Measurements from ENCODE around the gene ERICH2.
A peak's percentile ranks its signal among the peaks of the same experiment; 100 is the strongest.

ERICH2 gene

GRCh38 chr2:170812710-170813600 lies 42.8 kb downstream of the ERICH2 start:
- Histone ChIP-seq H3K4me2 (no peak overlapping the region), H3K4me3 (IDR thresholded peaks at IDR 0.05; ENCODE audit: insufficient read depth, low read depth, low read length) (no peak overlapping the region), H3K79me2 (ENCODE audit: insufficient read depth, low read depth) (no peaks in the 10 kb centered on the region), H3K27me3 (ENCODE audit: insufficient read depth, low read depth) (peaks cover 11% of the 10 kb centered on the region), H3K9ac (no peak overlapping the region), H2AFZ (ENCODE audit: low read depth) (no peak overlapping the region), H4K20me1 (ENCODE audit: insufficient read depth) (no peaks in the 10 kb centered on the region), H3K36me3 (ENCODE audit: insufficient read depth) (no peaks in the 10 kb centered on the region), H3K4me1 (ENCODE audit: low read depth, poor library complexity, severe bottlenecking) (peaks cover 4% of the 10 kb centered on the region), H3K27ac (no peak overlapping the region)
- TF ChIP-seq, protein P1, sequence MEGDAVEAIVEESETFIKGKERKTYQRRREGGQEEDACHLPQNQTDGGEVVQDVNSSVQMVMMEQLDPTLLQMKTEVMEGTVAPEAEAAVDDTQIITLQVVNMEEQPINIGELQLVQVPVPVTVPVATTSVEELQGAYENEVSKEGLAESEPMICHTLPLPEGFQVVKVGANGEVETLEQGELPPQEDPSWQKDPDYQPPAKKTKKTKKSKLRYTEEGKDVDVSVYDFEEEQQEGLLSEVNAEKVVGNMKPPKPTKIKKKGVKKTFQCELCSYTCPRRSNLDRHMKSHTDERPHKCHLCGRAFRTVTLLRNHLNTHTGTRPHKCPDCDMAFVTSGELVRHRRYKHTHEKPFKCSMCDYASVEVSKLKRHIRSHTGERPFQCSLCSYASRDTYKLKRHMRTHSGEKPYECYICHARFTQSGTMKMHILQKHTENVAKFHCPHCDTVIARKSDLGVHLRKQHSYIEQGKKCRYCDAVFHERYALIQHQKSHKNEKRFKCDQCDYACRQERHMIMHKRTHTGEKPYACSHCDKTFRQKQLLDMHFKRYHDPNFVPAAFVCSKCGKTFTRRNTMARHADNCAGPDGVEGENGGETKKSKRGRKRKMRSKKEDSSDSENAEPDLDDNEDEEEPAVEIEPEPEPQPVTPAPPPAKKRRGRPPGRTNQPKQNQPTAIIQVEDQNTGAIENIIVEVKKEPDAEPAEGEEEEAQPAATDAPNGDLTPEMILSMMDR (conservative IDR thresholded peaks at IDR 0.05; ENCODE audit: low read depth, low read length), result peak; percentile 81

- H3K36me3 ChIP-seq (ENCODE audit: insufficient read depth), result no peaks in the 10 kb centered on the region
- peaks cover 4% of the 10 kb centered on the region for H3K4me1 ChIP-seq (ENCODE audit: low read depth, poor library complexity, severe bottlenecking)
- no peak overlapping the region for H3K4me3 ChIP-seq (IDR thresholded peaks at IDR 0.05; ENCODE audit: insufficient read depth, low read depth, low read length)
- H4K20me1 ChIP-seq (ENCODE audit: insufficient read depth), result no peaks in the 10 kb centered on the region
- no peaks in the 10 kb centered on the region for H3K79me2 ChIP-seq (ENCODE audit: insufficient read depth, low read depth)
- no peak overlapping the region for H3K9ac ChIP-seq
- no peak overlapping the region for H2AFZ ChIP-seq (ENCODE audit: low read depth)
- H3K4me2 ChIP-seq, result no peak overlapping the region
- TF ChIP-seq, protein P1 (conservative IDR thresholded peaks at IDR 0.05; ENCODE audit: low read depth, low read length), result no peak
- no peak overlapping the region for H3K27ac ChIP-seq
- H3K27me3 ChIP-seq (ENCODE audit: insufficient read depth, low read depth), result peaks cover 20% of the 10 kb centered on the region
These were observed 43.7 kb downstream of the ERICH2 start for GRCh38 chr2:170813611-170814532.

DNA sequence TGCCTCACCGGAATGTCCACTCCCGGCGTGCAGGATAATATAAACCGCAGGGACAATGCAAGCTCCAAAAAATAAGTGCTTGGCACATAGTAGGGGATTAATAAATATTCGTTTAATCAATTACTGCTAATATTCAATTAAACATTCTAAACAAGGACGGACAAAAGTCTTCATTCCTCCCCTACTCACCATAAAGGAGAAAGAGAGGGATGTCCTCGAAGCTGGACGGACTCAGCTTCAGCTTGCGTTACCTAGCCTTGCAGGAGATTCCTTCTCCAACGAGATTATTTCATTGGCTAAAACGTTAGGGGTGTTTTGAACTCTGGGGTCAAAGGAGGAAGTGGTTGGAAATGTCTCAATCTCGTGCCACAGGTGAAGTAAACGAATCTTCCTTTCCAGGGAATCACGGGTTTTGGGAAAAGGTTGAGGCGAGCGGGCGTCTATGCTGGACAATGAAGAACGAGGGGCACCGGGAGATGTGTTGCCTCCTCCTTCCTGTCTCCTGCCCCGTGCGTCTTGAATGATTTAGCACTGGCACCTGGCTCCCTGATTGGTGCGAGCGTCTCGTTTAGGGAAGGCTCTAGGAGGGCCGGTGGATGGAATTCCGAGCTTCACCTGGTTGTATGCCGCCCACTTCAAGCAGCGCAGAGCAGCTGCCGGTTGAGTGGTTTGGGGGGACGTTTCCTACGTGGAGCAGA lies 44.5 kb downstream of the ERICH2 start:
- no peaks in the 10 kb centered on the region for H3K79me2 ChIP-seq (ENCODE audit: insufficient read depth, low read depth)
- no peak overlapping the region for H3K27ac ChIP-seq
- no peak overlapping the region for H3K9ac ChIP-seq
- peaks cover 4% of the 10 kb centered on the region for H3K4me1 ChIP-seq (ENCODE audit: low read depth, poor library complexity, severe bottlenecking)
- H3K27me3 ChIP-seq (ENCODE audit: insufficient read depth, low read depth), result peaks cover 28% of the 10 kb centered on the region
- no peaks in the 10 kb centered on the region for H4K20me1 ChIP-seq (ENCODE audit: insufficient read depth)
- TF ChIP-seq, protein P1 (conservative IDR thresholded peaks at IDR 0.05; ENCODE audit: low read depth, low read length), result no peak
- H2AFZ ChIP-seq (ENCODE audit: low read depth), result no peak overlapping the region
- H3K4me3 ChIP-seq (IDR thresholded peaks at IDR 0.05; ENCODE audit: insufficient read depth, low read depth, low read length), result no peak overlapping the region
- H3K36me3 ChIP-seq (ENCODE audit: insufficient read depth), result no peaks in the 10 kb centered on the region
- H3K4me2 ChIP-seq, result no peak overlapping the region

- Histone ChIP-seq H3K4me3 (IDR thresholded peaks at IDR 0.05; ENCODE audit: insufficient read depth, low read depth, low read length) (no peak overlapping the region), H3K9ac (no peak overlapping the region), H3K79me2 (ENCODE audit: insufficient read depth, low read depth) (no peaks in the 10 kb centered on the region), H3K36me3 (ENCODE audit: insufficient read depth) (no peaks in the 10 kb centered on the region), H3K27ac (no peak overlapping the region), H4K20me1 (ENCODE audit: insufficient read depth) (no peaks in the 10 kb centered on the region), H3K4me2 (peak overlapping the region; percentile 82), H2AFZ (ENCODE audit: low read depth) (peak overlapping the region; percentile 86; the same call in 1 of the 2 replicates), H3K27me3 (ENCODE audit: insufficient read depth, low read depth) (peaks cover 33% of the 10 kb centered on the region), H3K4me1 (ENCODE audit: low read depth, poor library complexity, severe bottlenecking) (peaks cover 4% of the 10 kb centered on the region)
- TF ChIP-seq, protein P1 (conservative IDR thresholded peaks at IDR 0.05; ENCODE audit: low read depth, low read length), result no peak
These were observed 45.1 kb downstream of the ERICH2 start for GRCh38 chr2:170815311-170815710.
